Measurements from ENCODE around the gene EIF4ENIF1. TPM values are rescaled to one million over a fixed set of nuclear protein-coding genes. Genes with fewer than 3 reads are reported as not detected.
"Not testable (repeated sequence)": the region's sequence is repeated elsewhere in the genome, so short reads cannot be mapped to it uniquely, and the experiment has no call there.

The EIF4ENIF1 gene
- total RNA-seq, 1 donor from 2014 or later: 11.5 TPM

DNA sequence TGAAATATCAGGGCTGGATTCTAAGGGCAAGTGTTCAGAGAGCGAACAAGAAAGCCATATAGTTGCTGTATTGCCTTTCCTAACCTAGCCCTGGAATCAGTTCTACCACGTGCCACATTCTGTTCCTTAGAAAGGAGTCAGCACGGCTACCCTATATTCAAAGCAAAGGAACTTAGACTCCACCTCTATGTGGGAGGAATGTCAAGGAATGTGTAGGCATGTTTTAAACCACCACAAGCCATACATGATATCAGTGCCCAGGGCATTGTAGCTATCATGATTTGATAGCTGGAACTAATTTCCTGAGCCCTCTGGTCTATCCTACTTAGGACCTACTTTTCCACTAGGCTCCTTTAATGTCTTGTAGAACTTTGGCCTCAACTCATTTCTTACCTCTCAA lies 2.5 kb upstream of the EIF4ENIF1 start:
- DNase-seq (ENCODE audit: low read depth in 2 of 2): no peak

DNA sequence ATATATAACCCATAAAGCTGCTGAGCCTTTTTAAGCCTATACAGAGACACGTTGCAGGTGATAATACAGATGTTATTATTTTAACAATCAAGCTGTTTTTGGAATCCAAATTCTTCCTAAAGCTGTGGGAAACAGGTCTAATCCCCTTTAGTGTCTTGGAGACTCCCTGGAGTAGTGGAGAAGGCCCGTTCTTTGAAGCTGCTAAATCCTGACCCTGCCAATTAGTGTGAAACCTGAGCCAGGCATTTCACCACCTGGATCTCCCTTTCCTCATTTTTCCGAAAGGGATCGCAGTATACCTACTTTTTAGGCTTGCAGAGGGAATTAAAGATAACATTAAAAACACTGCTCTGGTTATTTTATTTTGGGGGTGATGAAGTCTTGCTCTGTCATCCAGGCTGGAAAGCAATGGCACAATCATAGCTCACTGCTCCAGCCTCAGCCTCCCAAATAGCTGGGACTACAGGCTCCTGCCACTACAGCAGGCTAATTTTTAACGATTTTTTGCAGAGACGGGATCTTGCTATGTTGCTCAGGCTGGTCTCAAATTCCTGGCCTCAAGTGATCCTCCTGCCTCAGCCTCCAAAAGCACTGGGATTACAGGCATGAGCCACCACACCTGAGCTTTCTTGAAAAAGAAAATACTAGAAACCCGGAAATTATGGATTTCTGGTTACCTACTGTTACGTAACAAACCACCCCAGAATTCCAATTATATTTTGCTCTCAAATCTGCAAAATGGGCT lies 1.7 kb upstream of the EIF4ENIF1 start:
- DNase-seq (ENCODE audit: low read depth in 2 of 2): no peak

DNA sequence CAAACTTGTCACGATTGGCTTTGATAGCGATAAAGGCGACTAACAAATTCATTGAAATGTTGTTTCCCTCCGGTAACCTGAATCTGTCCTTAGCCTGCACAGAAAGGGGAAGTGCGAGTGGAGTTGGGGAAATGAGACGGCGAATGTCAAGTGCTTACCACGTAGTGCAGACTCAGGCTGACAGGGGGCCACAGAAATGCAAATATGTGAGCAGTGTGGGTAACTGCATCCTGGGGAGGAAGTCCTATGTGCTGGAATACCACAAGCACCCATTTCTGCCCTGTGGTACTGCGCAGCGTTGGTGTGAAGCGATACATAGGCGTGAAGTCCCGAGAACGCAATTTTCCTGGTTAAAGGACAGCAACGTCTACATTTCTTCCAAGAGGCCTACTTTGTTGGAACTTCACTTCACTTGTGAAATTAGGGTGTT lies 869 bp upstream of the EIF4ENIF1 start:
- peak; percentile 70 to 85 for DNase-seq (ENCODE audit: low read depth in 2 of 2)

GRCh38 chr22:31488988-31489617 lies 539 bp downstream of the EIF4ENIF1 start:
- peak; percentile 39 to 40 for DNase-seq (ENCODE audit: low read depth in 2 of 2)

DNA sequence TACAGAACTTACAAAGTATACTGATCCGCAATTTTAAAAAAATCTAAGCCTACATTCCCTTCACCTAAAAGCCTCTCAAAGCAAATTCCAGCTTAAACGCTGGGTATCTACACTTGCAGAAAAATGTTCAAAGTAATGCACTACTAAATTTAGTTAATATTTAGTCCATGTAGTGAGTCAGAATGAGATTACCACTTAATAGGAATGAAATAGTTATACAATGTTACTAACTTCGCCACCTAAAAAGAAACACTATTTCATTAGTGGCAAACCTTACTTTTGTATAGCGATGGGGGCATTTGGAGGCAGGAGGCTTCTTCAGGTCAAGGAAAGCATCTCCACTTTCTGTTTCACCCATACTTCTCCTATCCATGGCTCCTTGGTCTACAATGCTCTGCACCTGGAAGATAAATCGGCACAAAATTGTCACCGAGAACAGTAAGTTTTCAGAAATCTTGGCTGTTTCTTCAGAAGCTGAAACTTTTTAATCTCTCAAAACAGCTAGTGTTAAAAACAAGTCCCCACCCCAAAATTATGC lies 1.2 kb downstream of the EIF4ENIF1 start:
- DNase-seq (ENCODE audit: low read depth in 2 of 2): no peak

- no peak for DNase-seq (ENCODE audit: low read depth in 2 of 2)
Observed at GRCh38 chr22:31486951-31487350, 2.7 kb downstream of the EIF4ENIF1 start.

- not testable (repeated sequence) for DNase-seq (ENCODE audit: low read depth in 2 of 2)
Observed at GRCh38 chr22:31486369-31486768, 3.3 kb downstream of the EIF4ENIF1 start.

- not testable (repeated sequence) for DNase-seq (ENCODE audit: low read depth in 2 of 2)
Observed at GRCh38 chr22:31482470-31482869, 7.2 kb downstream of the EIF4ENIF1 start.

DNA sequence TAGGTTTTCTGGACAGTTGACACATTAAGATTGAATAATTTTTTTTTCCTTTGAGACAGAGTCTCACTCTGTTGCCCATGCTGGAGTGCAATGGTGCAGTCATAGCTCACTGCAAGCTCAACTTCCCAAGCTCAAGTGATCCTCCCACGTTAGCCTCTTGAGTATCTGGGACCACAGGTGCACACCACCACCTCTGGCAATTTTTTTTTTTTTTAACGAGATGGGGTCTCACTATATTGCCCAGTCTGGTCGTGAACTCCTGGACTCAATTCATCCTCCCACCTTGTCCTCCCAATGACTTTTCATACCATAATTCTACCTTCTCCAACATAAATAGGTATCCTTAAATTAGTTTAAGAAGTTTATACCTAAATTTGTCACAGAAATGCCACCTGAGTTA lies 8.5 kb downstream of the EIF4ENIF1 start:
- DNase-seq (ENCODE audit: low read depth in 2 of 2): no peak

DNA sequence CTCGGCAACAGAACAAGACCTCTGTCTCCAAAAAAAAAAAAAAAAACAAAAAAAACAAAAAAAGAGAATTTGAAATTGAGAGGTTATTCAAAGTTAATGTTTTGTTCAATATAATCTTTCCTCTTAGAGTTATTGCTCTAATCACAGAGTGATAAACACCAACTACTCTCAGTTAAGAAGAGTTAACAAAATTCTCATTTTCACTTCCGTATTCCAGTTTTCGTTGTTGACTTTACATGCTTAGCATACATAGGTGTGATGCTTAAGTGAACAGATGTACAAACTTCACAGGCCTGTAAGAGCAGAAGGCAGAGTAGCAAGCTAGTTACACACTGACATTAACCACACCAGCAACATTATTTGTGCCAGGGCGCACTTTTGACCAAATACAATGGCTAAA lies 12.3 kb downstream of the EIF4ENIF1 start:
- DNase-seq (ENCODE audit: low read depth in 2 of 2): no peak

GRCh38 chr22:31475800-31476199 lies 13.8 kb downstream of the EIF4ENIF1 start:
- no peak for DNase-seq (ENCODE audit: low read depth in 2 of 2)

GRCh38 chr22:31474743-31475142 lies 14.9 kb downstream of the EIF4ENIF1 start:
- DNase-seq (ENCODE audit: low read depth in 2 of 2): no peak

- DNase-seq (ENCODE audit: low read depth in 2 of 2): no peak
Observed at GRCh38 chr22:31465307-31465706, 24.3 kb downstream of the EIF4ENIF1 start.

- no peak for DNase-seq (ENCODE audit: low read depth in 2 of 2)
Observed at GRCh38 chr22:31461699-31462098, 27.9 kb downstream of the EIF4ENIF1 start.

- peak; percentile 59 to 67 for DNase-seq (ENCODE audit: low read depth in 2 of 2)
Observed at GRCh38 chr22:31451709-31452571, 37.7 kb downstream of the EIF4ENIF1 start.

- DNase-seq (ENCODE audit: low read depth in 2 of 2): no peak
Observed at GRCh38 chr22:31449506-31449905, 40.1 kb downstream of the EIF4ENIF1 start.

GRCh38 chr22:31448382-31448781 lies 41.3 kb downstream of the EIF4ENIF1 start:
- no peak for DNase-seq (ENCODE audit: low read depth in 2 of 2)

- no peak for DNase-seq (ENCODE audit: low read depth in 2 of 2)
Observed at GRCh38 chr22:31447337-31447736, 42.3 kb downstream of the EIF4ENIF1 start.

- DNase-seq (ENCODE audit: low read depth in 2 of 2): no peak
Observed at GRCh38 chr22:31446767-31447166, 42.9 kb downstream of the EIF4ENIF1 start.

GRCh38 chr22:31446208-31446607 lies 43.4 kb downstream of the EIF4ENIF1 start:
- no peak for DNase-seq (ENCODE audit: low read depth in 2 of 2)

DNA sequence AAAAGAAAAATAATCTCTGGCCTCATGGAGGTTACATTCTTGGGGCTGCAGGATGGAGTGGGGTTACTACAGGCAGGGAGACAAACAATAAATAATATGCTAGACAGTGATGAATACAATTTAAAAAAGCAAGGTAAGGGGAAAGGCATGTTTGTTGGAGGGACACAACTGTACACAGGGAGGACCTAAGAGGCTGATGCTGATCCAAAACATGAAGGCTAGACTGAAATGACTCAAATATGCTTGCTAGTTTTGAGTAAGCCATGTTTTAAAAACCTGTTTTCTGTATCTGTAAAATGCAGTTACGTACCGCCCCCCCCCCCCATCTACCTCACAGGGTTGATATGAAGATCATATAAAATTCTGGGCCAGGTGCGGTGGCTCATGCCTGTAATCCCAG lies 44.0 kb downstream of the EIF4ENIF1 start:
- DNase-seq (ENCODE audit: low read depth in 2 of 2): no peak

GRCh38 chr22:31443516-31443915 lies 46.1 kb downstream of the EIF4ENIF1 start:
- no peak for DNase-seq (ENCODE audit: low read depth in 2 of 2)
